Neuronal stem cell (in vitro differentiated cells): ENCODE results near the gene MSANTD4.

Experiments
- DNase-seq: peaks from one replicate; pipeline ENCODE4 v3.0.0-alpha.2; 2013; ENCODE audit warnings: low spot score
- H2AFZ ChIP-seq: one replicate; pipeline ENCODE4 v1.6.1; 2013; ENCODE audit warnings: mild to moderate bottlenecking, low read length, inconsistent platforms
- H2AK5ac ChIP-seq: 2 replicates; pipeline ENCODE4 v1.6.1; 2013; ENCODE audit warnings: low read depth, mild to moderate bottlenecking, inconsistent platforms, low read length, moderate library complexity, mixed read lengths
- H2BK120ac ChIP-seq: 2 replicates; pipeline ENCODE4 v1.6.1; 2013; ENCODE audit warnings: low read depth, mild to moderate bottlenecking, inconsistent platforms, low read length, moderate library complexity, mixed read lengths
- H2BK12ac ChIP-seq: one replicate; pipeline ENCODE4 v1.6.1; 2013; ENCODE audit warnings: low read length, inconsistent platforms
- H2BK15ac ChIP-seq: 2 replicates; pipeline ENCODE4 v1.6.1; 2013; ENCODE audit warnings: mild to moderate bottlenecking, low read length, inconsistent platforms, mixed read lengths
- H2BK5ac ChIP-seq: one replicate; pipeline ENCODE4 v1.6.1; 2013; ENCODE audit warnings: inconsistent platforms, mild to moderate bottlenecking, low read length, moderate library complexity
- H3K14ac ChIP-seq: one replicate; pipeline ENCODE4 v1.6.1; 2013; ENCODE audit warnings: low read length, inconsistent platforms
- H3K18ac ChIP-seq: 2 replicates; pipeline ENCODE4 v1.6.1; 2013; ENCODE audit warnings: low read length, inconsistent platforms
- H3K23ac ChIP-seq: 2 replicates; pipeline ENCODE4 v1.6.1; 2013; ENCODE audit warnings: low read depth, mild to moderate bottlenecking, mixed read lengths, low read length, inconsistent platforms; ENCODE audit not compliant: poor library complexity
- H3K27ac ChIP-seq: replicated peaks from 3 replicates; pipeline ENCODE4 v1.5.1; 2013; ENCODE audit warnings: low read length, inconsistent platforms
- H3K27me3 ChIP-seq, 3 experiments: 2 replicates each; pipeline ENCODE4 v1.6.1; 2013; ENCODE audit warnings: low read length in 3 of 3, mild to moderate bottlenecking in 2 of 3, inconsistent platforms in 1 of 3, low read depth in 1 of 3, mixed read lengths in 1 of 3, moderate library complexity in 1 of 3; ENCODE audit not compliant: control insufficient read depth in 3 of 3, insufficient read depth in 3 of 3
- H3K36me3 ChIP-seq, 2 donors: replicated peaks in 1 of 2; 2 replicates each; pipeline ENCODE4 v1.6.1; 2013; ENCODE audit warnings: low read length in 2 of 2; ENCODE audit not compliant: control insufficient read depth in 2 of 2, insufficient read depth in 2 of 2
- H3K4ac ChIP-seq: 2 replicates; pipeline ENCODE4 v1.6.1; 2013; ENCODE audit warnings: inconsistent platforms, mild to moderate bottlenecking, low read length, moderate library complexity
- H3K4me1 ChIP-seq, 2 donors: 1 replicate in 1 of 2; 2 replicates in 1 of 2; pipeline ENCODE4 v1.6.1; 2013; ENCODE audit warnings: low read length in 2 of 2, low read depth in 1 of 2; ENCODE audit not compliant: control insufficient read depth in 2 of 2, insufficient read depth in 1 of 2
- H3K4me2 ChIP-seq: one replicate; pipeline ENCODE4 v1.6.1; 2013; ENCODE audit warnings: mild to moderate bottlenecking, low read length, inconsistent platforms; ENCODE audit not compliant: insufficient read depth, poor library complexity, severe bottlenecking
- H3K4me3 ChIP-seq, 2 donors: 2 replicates each; pipeline ENCODE4 v1.5.1; 2013; ENCODE audit warnings: low read length in 2 of 2, mild to moderate bottlenecking in 2 of 2, inconsistent platforms in 1 of 2, moderate library complexity in 1 of 2
- H3K79me1 ChIP-seq: one replicate; pipeline ENCODE4 v1.6.1; 2013; ENCODE audit warnings: low read depth, mild to moderate bottlenecking, inconsistent platforms, low read length, moderate library complexity
- H3K9ac ChIP-seq: one replicate; pipeline ENCODE4 v1.6.1; 2013; ENCODE audit warnings: mild to moderate bottlenecking, low read depth, low read length, inconsistent platforms; ENCODE audit not compliant: poor library complexity
- H3K9me3 ChIP-seq, 2 donors: replicated peaks in 1 of 2; 2 replicates each; pipeline versions ENCODE3 to v1.6.1; 2013; ENCODE audit warnings: low read length in 2 of 2, mild to moderate bottlenecking in 2 of 2, inconsistent platforms in 1 of 2, low read depth in 1 of 2, mixed read lengths in 1 of 2, moderate library complexity in 1 of 2; ENCODE audit not compliant: control insufficient read depth in 2 of 2, insufficient read depth in 1 of 2
- H4K8ac ChIP-seq: one replicate; pipeline ENCODE4 v1.6.1; 2013; ENCODE audit warnings: low read depth, mild to moderate bottlenecking, inconsistent platforms, low read length, moderate library complexity
- H4K91ac ChIP-seq: one replicate; pipeline ENCODE4 v1.6.1; 2013; ENCODE audit warnings: low read length, low read depth, mild to moderate bottlenecking, inconsistent platforms; ENCODE audit not compliant: poor library complexity
- WGBS, 2 donors: extraction: QIAGEN DNeasy Blood & Tissue Kit; methylation state at CpG; one replicate each; pipeline ENCODE4 v1.1.7; 2013; ENCODE audit warnings: missing lambda C conversion rate in 2 of 2, mixed read lengths in 1 of 2; ENCODE audit not compliant: insufficient read length in 2 of 2, insufficient replicate concordance in 1 of 2; ENCODE audit errors: extremely low coverage in 2 of 2; 5-methylcytosine and 5-hydroxymethylcytosine counted together

Gene MSANTD4

DNA sequence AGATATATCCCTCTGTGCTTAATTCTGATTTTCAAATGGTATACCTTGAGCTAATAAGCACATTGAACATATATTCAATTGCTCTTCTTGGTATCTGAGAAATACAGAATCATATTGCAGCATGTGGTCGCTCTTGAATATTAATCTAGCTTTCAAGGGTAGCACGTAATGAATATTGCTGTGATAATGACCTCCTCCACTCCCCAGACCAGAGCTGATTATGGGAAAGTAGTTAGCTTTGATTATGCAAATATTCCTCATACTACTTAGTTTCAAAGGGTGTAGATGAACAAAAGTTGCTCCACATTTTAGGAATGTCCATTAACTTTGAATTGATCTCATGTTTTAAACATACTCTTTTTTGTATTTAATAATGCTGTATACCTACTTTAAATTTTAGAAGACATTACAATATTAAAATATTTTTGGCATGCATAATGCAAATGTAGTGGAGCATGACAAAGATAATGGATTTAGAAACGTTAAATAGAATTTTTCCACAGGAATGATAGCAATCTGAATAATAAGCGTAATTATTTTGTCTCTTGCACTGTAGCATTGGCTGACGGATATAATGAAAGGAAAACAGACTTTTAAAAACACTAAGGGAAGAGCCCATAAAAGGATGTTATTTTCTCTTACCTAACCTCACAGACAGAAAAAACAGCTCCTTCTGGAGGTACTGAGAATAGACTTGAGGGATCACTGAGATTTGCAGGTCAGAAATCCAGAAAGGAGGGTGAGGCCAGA, 27.9 kb upstream of the MSANTD4 start:
- no peaks in the 10 kb centered on the region for H3K36me3 ChIP-seq
- WGBS, 2 donors: no CpG with 5 or more reads among the region's 5 CpGs
- H2BK12ac ChIP-seq: no peak overlapping the region
- no peak overlapping the region for H2BK5ac ChIP-seq
- no peak overlapping the region for H3K23ac ChIP-seq
- H2BK15ac ChIP-seq: no peak overlapping the region
- H3K27me3 ChIP-seq: no peaks in the 10 kb centered on the region
- no peak overlapping the region for H3K9ac ChIP-seq
- no peak overlapping the region for H4K8ac ChIP-seq
- no peaks in the 10 kb centered on the region for H3K79me1 ChIP-seq
- H3K14ac ChIP-seq: no peak overlapping the region
- no peak overlapping the region for H2BK120ac ChIP-seq
- H2AFZ ChIP-seq: no peak overlapping the region
- DNase-seq: no peak
- H3K27ac ChIP-seq: no peak overlapping the region
- no peak overlapping the region for H3K18ac ChIP-seq
- H3K9me3 ChIP-seq: no peaks in the 10 kb centered on the region
- H3K4me3 ChIP-seq: no peak overlapping the region
- no peak overlapping the region for H3K4me2 ChIP-seq
- no peaks in the 10 kb centered on the region for H3K4me1 ChIP-seq
- no peak overlapping the region for H2AK5ac ChIP-seq
- H3K4ac ChIP-seq: no peak overlapping the region
- no peak overlapping the region for H4K91ac ChIP-seq

DNA sequence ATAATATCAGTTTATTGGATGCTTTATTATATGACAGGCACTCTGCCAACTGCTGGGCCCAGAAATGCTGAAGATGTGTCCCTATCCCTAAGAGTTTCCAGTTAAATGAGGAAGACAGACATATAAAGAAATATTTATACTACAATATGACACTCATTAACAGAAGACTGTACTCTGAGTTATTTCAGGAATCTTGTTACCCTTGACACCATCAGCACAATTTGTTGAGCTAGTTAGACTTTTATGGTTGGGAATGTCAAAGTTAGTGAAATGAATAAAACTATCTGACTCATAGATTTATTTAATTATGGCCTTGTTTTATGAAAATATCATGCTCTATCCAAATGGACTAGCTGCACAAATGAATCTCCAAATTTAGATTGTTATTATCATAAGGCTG, 25.6 kb upstream of the MSANTD4 start:
- Histone ChIP-seq H3K9me3 (no peaks in the 10 kb centered on the region), H3K9ac (no peak overlapping the region), H3K4me1 (no peaks in the 10 kb centered on the region), H3K4me2 (no peak overlapping the region), H3K4me3 (no peak overlapping the region), H3K4ac (no peak overlapping the region), H3K18ac (no peak overlapping the region), H4K91ac (no peak overlapping the region), H2BK15ac (no peak overlapping the region), H2BK120ac (no peak overlapping the region), H2BK12ac (no peak overlapping the region), H3K36me3 (no peaks in the 10 kb centered on the region), H4K8ac (no peak overlapping the region), H3K23ac (no peak overlapping the region), H3K27ac (no peak overlapping the region), H3K27me3 (no peaks in the 10 kb centered on the region), H2AK5ac (no peak overlapping the region), H3K14ac (no peak overlapping the region), H3K79me1 (no peaks in the 10 kb centered on the region), H2BK5ac (no peak overlapping the region), H2AFZ (no peak overlapping the region)
- no peak for DNase-seq

DNA sequence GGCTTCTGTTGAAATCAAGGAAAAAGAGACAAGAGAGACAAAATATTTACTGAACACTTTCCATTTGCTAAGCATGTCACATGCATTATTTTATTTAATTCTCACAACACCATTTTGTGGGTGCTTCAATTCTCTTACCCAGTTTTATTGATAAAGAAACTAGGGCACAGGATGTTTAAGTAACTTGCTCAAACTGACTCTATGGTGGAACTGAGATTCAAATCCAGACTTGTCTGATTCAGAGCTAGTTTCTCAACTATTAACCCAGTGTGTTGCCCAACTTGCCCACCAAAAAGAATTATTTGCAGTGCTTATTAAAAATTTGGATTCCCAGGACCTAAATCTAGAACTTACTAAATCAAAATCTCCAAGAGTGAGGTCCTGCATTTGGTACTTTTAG, 21.5 kb upstream of the MSANTD4 start:
- H3K23ac ChIP-seq: no peak overlapping the region

DNA sequence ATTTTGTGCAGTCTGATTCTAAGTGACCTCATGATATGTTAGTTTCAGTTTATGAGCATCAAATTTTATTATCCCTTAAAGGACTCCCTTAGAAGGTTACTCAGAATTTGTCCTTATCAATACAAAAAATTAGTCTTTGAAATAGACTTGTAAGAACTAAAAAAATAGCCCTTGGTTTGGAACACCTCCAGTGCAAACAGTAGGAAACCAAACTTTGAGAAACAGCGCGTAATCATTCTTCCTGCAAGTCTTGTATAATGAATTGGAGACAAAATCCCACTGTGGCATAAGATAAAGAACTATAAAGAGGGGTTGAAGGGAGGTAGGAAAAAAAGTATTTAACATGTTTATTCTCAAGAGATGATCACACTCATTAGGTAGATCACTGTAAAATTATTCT, 10.8 kb upstream of the MSANTD4 start:
- no peak overlapping the region for H2BK15ac ChIP-seq
- peaks cover 0 to 7% of the 10 kb centered on the region in 2 donors for H3K4me1 ChIP-seq
- no peak overlapping the region for H3K18ac ChIP-seq
- H3K4me2 ChIP-seq: no peak overlapping the region
- no CpG with 5 or more reads among the region's 2 CpGs for WGBS, 2 donors
- no peak overlapping the region for H3K4ac ChIP-seq
- H2BK5ac ChIP-seq: no peak overlapping the region
- no peak overlapping the region for H2BK120ac ChIP-seq
- no peak overlapping the region for H3K27ac ChIP-seq
- no peaks in the 10 kb centered on the region for H3K36me3 ChIP-seq
- H2BK12ac ChIP-seq: no peak overlapping the region
- H4K8ac ChIP-seq: no peak overlapping the region
- H3K9ac ChIP-seq: no peak overlapping the region
- no peak overlapping the region for H3K4me3 ChIP-seq
- no peak overlapping the region for H2AFZ ChIP-seq
- H4K91ac ChIP-seq: no peak overlapping the region
- H3K27me3 ChIP-seq: no peaks in the 10 kb centered on the region
- no peak overlapping the region for H3K14ac ChIP-seq
- H3K23ac ChIP-seq: no peak overlapping the region
- H2AK5ac ChIP-seq: no peak overlapping the region
- no peaks in the 10 kb centered on the region for H3K79me1 ChIP-seq
- no peak for DNase-seq
- H3K9me3 ChIP-seq: no peaks in the 10 kb centered on the region

More for the DNA sequence above, 21.5 kb upstream of the MSANTD4 start:
- H3K9me3 ChIP-seq: no peaks in the 10 kb centered on the region
- no peak overlapping the region for H2AFZ ChIP-seq
- H3K4me3 ChIP-seq: no peak overlapping the region
- no peak overlapping the region for H2BK12ac ChIP-seq
- no peak overlapping the region for H2BK120ac ChIP-seq
- H3K27me3 ChIP-seq: no peaks in the 10 kb centered on the region
- no peak overlapping the region for H4K8ac ChIP-seq
- H3K4me2 ChIP-seq: no peak overlapping the region
- no peak overlapping the region for H3K18ac ChIP-seq
- H3K4ac ChIP-seq: no peak overlapping the region
- no peak overlapping the region for H2BK5ac ChIP-seq
- H2BK15ac ChIP-seq: no peak overlapping the region
- H3K14ac ChIP-seq: no peak overlapping the region
- no peak overlapping the region for H4K91ac ChIP-seq
- DNase-seq: no peak
- H2AK5ac ChIP-seq: no peak overlapping the region
- no peaks in the 10 kb centered on the region for H3K79me1 ChIP-seq
- no peak overlapping the region for H3K9ac ChIP-seq
- H3K36me3 ChIP-seq: no peaks in the 10 kb centered on the region
- H3K4me1 ChIP-seq: no peaks in the 10 kb centered on the region
- H3K27ac ChIP-seq: no peak overlapping the region
